ENCODE results near the gene SLFN14. TPM values are rescaled to one million over a fixed set of nuclear protein-coding genes. Genes with fewer than 3 reads are reported as not detected.
"Not testable (repeated sequence)": the region's sequence is repeated elsewhere in the genome, so short reads cannot be mapped to it uniquely, and the experiment has no call there.

Gene SLFN14
- polyA plus RNA-seq, 1 experiment = not detected

DNA sequence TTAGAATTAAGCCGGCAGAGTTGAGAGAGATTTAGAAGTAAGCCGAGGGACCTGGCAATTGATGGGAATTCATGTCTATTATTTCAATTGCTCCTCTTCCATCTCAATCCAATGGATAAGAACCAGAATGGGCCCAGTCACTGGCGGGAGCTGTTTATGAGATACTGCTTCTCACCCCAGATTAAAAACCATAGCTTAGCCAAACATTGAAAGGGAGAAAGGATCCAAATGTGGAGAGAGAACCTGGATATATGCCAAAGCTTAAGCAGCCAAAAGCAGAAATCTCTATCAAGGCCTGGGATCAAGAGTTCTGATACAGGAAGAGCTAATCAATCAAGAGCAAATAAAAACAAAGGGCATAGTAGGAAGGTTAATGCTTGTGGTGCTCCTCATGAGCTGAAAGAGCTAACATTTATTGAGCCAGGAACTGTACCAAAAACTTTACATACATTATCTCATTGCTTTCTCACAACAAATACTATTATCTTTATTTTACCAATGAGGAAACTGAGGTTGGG lies 26.0 kb downstream of the SLFN14 start:
- ChIA-PET CTCF (interaction anchor here (0.6 to 12.9 kb wide), 7 partner anchors 20 to 1115 kb away, joined by 3 to 306 read pairs (median 3); no protein-coding TSS in a partner anchor), POLR2A (interaction anchor here (0.8 kb wide), 1 partner anchor 161 kb away, joined by 3 read pairs; the partner anchor contains the start of gene SLFN11)
- Histone ChIP-seq H3K27me3 (ENCODE audit: control insufficient read depth, insufficient read depth, low read length) (peaks cover 3% of the 10 kb centered on the region), H3K27ac (ENCODE audit: low read depth, low read length) (no peak overlapping the region), H3K9me3 (ENCODE audit: control insufficient read depth, insufficient read depth, low read length) (no peaks in the 10 kb centered on the region), H3K4me3 (ENCODE audit: low read depth, low read length) (no peak overlapping the region)
- TF ChIP-seq, protein P1, sequence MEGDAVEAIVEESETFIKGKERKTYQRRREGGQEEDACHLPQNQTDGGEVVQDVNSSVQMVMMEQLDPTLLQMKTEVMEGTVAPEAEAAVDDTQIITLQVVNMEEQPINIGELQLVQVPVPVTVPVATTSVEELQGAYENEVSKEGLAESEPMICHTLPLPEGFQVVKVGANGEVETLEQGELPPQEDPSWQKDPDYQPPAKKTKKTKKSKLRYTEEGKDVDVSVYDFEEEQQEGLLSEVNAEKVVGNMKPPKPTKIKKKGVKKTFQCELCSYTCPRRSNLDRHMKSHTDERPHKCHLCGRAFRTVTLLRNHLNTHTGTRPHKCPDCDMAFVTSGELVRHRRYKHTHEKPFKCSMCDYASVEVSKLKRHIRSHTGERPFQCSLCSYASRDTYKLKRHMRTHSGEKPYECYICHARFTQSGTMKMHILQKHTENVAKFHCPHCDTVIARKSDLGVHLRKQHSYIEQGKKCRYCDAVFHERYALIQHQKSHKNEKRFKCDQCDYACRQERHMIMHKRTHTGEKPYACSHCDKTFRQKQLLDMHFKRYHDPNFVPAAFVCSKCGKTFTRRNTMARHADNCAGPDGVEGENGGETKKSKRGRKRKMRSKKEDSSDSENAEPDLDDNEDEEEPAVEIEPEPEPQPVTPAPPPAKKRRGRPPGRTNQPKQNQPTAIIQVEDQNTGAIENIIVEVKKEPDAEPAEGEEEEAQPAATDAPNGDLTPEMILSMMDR (IDR thresholded peaks at IDR 0.05; ENCODE audit: low read depth, low read length) = no peak
- no peak for DNase-seq (ENCODE audit: low read depth, low spot score)

DNA sequence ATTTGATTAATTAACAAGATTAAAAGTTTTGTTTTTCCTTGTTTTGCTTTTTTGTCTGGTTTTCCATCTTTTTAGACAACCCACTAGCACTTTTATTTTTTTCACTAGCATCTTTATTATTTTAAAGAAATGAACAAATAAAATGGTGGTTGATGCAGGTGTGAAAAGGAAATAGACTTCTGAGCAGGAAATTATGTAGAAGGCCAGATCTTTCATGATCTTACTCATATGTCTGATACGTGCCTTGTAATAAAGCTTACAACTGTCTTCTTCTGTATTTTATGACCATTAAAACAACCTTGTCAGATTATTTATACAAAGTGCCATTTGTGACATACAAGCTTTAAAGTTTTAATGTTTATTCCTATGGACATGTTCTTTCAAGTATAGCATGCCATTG lies 29.5 kb downstream of the SLFN14 start:
- Histone ChIP-seq H3K9me3 (ENCODE audit: control insufficient read depth, insufficient read depth, low read length) (no peaks in the 10 kb centered on the region), H3K27ac (ENCODE audit: low read depth, low read length) (no peak overlapping the region), H3K4me3 (ENCODE audit: low read depth, low read length) (no peak overlapping the region), H3K27me3 (ENCODE audit: control insufficient read depth, insufficient read depth, low read length) (peaks cover 6% of the 10 kb centered on the region)
- ChIA-PET CTCF (interaction anchor here (2.0 to 3.5 kb wide), 2 partner anchors 8 to 219 kb away, joined by 4 to 31 read pairs; no protein-coding TSS in a partner anchor), POLR2A (no interaction called here)
- TF ChIP-seq, protein P1 (IDR thresholded peaks at IDR 0.05; ENCODE audit: low read depth, low read length) = no peak
- no peak for DNase-seq (ENCODE audit: low read depth, low spot score)

DNA sequence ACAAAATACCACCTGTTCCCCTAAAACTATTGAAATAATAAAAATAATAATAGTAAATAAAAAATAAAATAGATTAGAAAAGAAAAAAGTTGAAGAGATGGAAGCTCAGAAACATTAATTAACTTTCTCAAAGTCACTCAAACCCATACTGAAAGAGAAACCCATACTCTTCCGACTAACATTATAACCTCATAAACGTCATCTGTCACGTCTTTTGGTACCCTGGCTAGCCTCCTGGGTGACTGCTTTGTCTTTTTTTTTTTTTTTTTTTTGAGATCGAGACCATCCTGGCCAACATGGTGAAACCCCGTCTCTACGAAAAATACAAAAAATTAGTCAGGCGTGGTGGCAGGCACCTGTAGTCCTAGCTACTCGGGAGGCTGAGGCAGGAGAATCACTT lies 30.8 kb downstream of the SLFN14 start:
- Histone ChIP-seq H3K9me3 (ENCODE audit: control insufficient read depth, insufficient read depth, low read length) (no peaks in the 10 kb centered on the region), H3K27ac (ENCODE audit: low read depth, low read length) (no peak overlapping the region), H3K27me3 (ENCODE audit: control insufficient read depth, insufficient read depth, low read length) (peaks cover 6% of the 10 kb centered on the region), H3K4me3 (ENCODE audit: low read depth, low read length) (no peak overlapping the region)
- TF ChIP-seq, protein P1 (IDR thresholded peaks at IDR 0.05; ENCODE audit: low read depth, low read length) = no peak
- DNase-seq (ENCODE audit: low read depth, low spot score) = no peak
- CTCF ChIA-PET = interaction anchor here (0.7 to 3.5 kb wide), 3 partner anchors 10 to 217 kb away, joined by 3 to 31 read pairs (median 4); no protein-coding TSS in a partner anchor
- POLR2A ChIA-PET = interaction anchor here (0.6 kb wide), 1 partner anchor 70 kb away, joined by 3 read pairs; no protein-coding TSS in a partner anchor

DNA sequence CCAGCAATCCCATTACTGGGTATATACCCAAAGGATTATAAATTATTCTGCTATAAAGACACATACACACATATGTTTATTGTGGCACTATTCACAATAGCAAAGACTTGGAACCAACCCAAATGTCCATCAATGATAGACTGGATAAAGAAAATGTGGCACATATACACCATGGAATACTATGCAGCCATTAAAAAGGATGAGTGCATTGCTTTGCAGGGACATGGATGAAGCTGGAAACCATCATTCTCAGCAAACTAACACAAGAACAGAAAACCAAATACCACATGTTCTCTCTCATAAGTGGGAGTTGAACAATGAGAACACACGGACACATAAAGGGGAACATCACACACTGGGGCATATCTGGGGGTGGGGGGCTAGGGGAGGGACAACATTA lies 31.3 kb downstream of the SLFN14 start:
- H3K4me3 ChIP-seq (ENCODE audit: low read depth, low read length); DNase-seq (ENCODE audit: low read depth, low spot score); H3K27me3 ChIP-seq (ENCODE audit: control insufficient read depth, insufficient read depth, low read length); POLR2A ChIA-PET; H3K27ac ChIP-seq (ENCODE audit: low read depth, low read length); H3K9me3 ChIP-seq (ENCODE audit: control insufficient read depth, insufficient read depth, low read length): not testable (repeated sequence)
- CTCF ChIA-PET = interaction anchor here (0.7 to 3.5 kb wide), 2 partner anchors 16 to 217 kb away, joined by 3 to 31 read pairs; no protein-coding TSS in a partner anchor

DNA sequence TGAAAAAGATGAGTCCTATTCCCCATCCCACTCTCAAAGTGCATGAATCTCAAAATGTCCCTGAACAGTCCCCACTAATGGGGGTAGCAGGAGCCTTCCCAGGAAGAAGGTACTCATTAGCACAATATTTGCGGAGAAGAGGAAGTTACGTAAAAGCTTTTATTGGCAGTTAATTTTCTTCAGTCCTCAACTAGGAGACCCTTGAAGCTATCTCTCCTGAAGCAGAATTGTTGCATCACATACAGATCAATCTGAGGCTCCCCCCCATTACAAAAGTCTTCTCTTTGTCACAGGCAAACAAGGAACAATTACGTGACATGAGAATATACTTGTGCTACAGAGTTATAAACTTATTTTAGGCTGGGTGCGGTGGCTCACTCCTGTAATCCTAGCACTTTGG lies 37.3 kb downstream of the SLFN14 start:
- no peak for DNase-seq (ENCODE audit: low read depth, low spot score)
- Histone ChIP-seq H3K4me3 (ENCODE audit: low read depth, low read length) (no peak overlapping the region), H3K27me3 (ENCODE audit: control insufficient read depth, insufficient read depth, low read length) (peaks cover 13% of the 10 kb centered on the region), H3K27ac (ENCODE audit: low read depth, low read length) (no peak overlapping the region), H3K9me3 (ENCODE audit: control insufficient read depth, insufficient read depth, low read length) (no peaks in the 10 kb centered on the region)
- POLR2A ChIA-PET = no interaction called here
- TF ChIP-seq, protein P1 (IDR thresholded peaks at IDR 0.05; ENCODE audit: low read depth, low read length) = no peak
- CTCF ChIA-PET = interaction anchor here (1.0 to 1.2 kb wide), 2 partner anchors 10 to 16 kb away, joined by 3 to 7 read pairs; no protein-coding TSS in a partner anchor

DNA sequence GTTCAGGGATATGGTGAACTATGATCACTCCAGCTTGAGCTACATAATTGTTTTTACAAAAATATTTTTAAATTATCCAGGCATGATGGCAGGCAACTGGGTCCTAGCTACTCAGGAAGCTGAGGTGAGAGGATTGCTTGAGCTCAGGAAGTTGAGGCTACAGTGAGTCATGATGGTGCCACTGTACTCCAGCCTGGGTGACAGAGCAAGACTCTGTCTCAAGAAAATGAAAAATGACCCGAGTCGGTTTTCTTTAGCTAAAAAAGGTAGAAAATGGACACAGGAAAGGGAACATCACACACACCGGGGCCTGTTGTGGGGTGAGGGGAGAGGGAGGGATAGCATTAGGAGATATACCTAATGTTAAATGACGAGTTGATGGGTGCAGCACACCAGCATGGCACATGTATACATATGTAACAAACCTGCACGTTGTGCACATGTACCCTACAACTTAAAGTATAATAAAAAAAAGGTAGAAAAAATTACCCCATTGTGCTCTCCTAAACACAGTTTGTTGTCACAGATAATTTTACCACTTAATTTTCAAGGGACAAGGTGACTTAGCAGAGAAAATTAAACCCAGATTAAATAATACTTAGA lies 38.9 kb downstream of the SLFN14 start:
- H3K27ac ChIP-seq (ENCODE audit: low read depth, low read length); H3K4me3 ChIP-seq (ENCODE audit: low read depth, low read length); H3K9me3 ChIP-seq (ENCODE audit: control insufficient read depth, insufficient read depth, low read length); DNase-seq (ENCODE audit: low read depth, low spot score); POLR2A ChIA-PET: not testable (repeated sequence)
- CTCF ChIA-PET = interaction anchor here (0.6 to 1.0 kb wide), 2 partner anchors 18 to 210 kb away, joined by 3 to 4 read pairs; no protein-coding TSS in a partner anchor
- H3K27me3 ChIP-seq (ENCODE audit: control insufficient read depth, insufficient read depth, low read length) = peaks cover 15% of the 10 kb centered on the region

All from AG04450 (cell line).